Astrocyte of the cerebellum (primary cell): ENCODE measurements around the gene SYNE2.

Experiments used
- DNase-seq: peaks from one replicate; pipeline ENCODE4 v3.0.0-alpha.2; 2011; ENCODE audit warnings: low read depth
- H3K4me3 ChIP-seq: 2 replicates; pipeline ENCODE4 v1.5.1; 2011; ENCODE audit warnings: mild to moderate bottlenecking, low read depth, low read length, moderate library complexity
- in situ Hi-C: cut with HindIII; loops from 2 replicates; pipeline ENCODE4 v1.10.0; 2017; ENCODE audit warnings: low sequenced_read_pairs
- TF ChIP-seq, protein P1 (sequence below): IDR thresholded peaks from 2 replicates; pipeline ENCODE4 v1.5.1; 2012; ENCODE audit warnings: low read length, low read depth, moderate library complexity, mild to moderate bottlenecking; ENCODE audit errors: missing control alignments

Gene SYNE2

DNA sequence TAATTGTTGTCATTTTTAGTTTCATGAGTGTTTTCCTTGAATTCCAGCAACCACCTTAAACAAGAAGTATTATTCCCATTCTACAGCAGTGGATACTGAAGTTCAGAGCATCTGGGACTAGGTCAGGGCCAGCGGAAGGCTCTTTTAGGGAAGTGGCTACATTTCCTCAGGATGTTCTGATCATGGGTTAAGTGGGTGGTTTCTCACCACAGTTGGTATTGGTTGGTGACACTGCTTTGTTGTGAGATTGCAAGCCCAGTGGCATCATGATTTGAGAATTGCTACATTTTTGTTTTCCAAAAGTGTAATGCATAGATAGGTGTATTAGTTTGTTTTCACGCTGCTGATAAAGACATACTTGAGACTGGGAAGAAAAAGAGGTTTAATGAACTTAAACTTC, 47.1 kb downstream of the SYNE2 start:
- DNase-seq, result no peak
- in situ Hi-C loops, result no loop called here
- no peak overlapping the region for H3K4me3 ChIP-seq
- TF ChIP-seq, protein P1, sequence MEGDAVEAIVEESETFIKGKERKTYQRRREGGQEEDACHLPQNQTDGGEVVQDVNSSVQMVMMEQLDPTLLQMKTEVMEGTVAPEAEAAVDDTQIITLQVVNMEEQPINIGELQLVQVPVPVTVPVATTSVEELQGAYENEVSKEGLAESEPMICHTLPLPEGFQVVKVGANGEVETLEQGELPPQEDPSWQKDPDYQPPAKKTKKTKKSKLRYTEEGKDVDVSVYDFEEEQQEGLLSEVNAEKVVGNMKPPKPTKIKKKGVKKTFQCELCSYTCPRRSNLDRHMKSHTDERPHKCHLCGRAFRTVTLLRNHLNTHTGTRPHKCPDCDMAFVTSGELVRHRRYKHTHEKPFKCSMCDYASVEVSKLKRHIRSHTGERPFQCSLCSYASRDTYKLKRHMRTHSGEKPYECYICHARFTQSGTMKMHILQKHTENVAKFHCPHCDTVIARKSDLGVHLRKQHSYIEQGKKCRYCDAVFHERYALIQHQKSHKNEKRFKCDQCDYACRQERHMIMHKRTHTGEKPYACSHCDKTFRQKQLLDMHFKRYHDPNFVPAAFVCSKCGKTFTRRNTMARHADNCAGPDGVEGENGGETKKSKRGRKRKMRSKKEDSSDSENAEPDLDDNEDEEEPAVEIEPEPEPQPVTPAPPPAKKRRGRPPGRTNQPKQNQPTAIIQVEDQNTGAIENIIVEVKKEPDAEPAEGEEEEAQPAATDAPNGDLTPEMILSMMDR, result no peak

DNA sequence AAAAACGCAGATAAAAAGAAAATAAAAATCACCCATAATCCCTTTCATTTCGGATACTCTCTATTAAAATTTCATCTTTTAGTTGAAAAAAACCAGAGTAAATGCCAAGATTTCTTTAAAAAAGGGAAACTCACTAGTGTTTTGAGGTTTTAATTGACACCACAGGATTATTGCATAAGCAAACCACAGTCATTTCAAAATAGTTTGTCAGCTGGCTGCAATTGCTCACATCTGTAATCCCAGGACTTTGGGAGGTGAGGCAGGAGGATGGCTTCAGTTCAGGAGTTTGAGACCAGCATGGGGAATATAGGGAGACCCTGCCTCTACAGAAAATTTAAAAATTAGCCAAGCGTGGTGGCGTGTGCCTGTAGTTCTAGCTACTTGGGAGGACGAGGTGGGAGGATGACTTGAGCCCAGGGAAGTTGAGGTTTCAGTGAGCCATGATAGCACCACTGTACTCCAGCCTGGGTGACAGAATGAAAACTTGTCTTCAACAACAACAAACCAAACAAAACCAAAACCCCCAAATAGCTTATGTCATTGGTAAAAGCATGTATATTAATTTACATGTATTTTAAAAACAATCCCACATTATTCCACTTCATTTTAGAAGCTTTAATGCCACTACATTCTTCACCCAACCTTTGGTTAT, 48.8 kb downstream of the SYNE2 start:
- no peak overlapping the region for H3K4me3 ChIP-seq
- in situ Hi-C loops, result no loop called here
- TF ChIP-seq, protein P1, result no peak
- peak; percentile 78 for DNase-seq

DNA sequence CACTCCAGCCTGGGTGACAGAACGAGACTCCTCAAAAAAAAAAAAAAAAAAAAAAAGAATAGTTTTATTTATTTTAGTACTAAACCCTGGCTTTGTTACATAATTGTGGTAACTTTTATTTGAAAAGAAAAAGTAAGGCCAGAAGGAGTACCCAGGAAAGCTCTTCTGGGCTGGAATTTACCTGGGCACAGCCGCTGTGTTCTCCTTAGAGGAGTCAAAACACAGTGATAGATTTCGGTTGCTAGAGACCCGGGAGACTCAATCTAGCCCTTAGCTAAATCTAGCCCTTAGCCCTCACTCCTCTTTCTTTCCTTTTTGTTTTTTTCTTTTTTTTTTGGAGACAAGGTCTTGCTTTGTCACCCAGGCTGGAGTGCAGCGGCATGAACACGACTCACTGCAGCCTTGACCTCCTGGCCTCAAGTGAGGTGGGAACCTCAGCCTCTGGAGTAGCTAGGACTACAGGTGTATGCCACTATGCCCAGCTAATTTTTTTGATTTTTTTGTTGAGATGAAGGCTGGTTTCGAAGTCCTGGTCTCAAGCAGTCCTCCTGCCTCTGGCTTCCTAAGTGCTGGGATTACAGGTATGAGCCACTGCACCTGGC, 49.7 kb downstream of the SYNE2 start:
- TF ChIP-seq, protein P1, result no peak
- H3K4me3 ChIP-seq, result no peak overlapping the region
- no peak for DNase-seq
- in situ Hi-C loops, result no loop called here

DNA sequence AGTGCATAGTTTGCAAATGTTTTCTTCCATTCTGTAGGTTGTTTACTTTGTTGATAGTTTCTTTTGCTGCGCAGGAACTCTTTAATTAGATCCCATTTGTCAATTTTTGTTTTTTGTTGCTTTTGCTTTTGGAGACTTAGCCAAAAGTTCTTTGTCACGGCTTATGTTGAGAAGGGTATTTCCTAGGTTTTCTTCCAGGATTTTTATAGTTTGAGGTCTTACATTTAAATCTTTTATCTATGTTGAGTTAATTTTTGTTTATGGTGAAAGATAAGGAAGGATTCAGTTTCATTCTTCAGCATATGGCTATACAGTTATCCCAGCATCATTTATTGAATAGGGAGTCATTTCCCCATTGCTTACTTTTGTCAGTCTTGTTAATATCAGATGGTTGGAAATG, 51.9 kb downstream of the SYNE2 start:
- no peak for DNase-seq
- in situ Hi-C loops, result no loop called here
- H3K4me3 ChIP-seq, result no peak overlapping the region
- TF ChIP-seq, protein P1, result no peak

- no peak for DNase-seq
- in situ Hi-C loops, result no loop called here
- TF ChIP-seq, protein P1, result no peak
- H3K4me3 ChIP-seq, result no peak overlapping the region
These were observed 52.6 kb downstream of the SYNE2 start for GRCh38 chr14:63905370-63905769.

DNA sequence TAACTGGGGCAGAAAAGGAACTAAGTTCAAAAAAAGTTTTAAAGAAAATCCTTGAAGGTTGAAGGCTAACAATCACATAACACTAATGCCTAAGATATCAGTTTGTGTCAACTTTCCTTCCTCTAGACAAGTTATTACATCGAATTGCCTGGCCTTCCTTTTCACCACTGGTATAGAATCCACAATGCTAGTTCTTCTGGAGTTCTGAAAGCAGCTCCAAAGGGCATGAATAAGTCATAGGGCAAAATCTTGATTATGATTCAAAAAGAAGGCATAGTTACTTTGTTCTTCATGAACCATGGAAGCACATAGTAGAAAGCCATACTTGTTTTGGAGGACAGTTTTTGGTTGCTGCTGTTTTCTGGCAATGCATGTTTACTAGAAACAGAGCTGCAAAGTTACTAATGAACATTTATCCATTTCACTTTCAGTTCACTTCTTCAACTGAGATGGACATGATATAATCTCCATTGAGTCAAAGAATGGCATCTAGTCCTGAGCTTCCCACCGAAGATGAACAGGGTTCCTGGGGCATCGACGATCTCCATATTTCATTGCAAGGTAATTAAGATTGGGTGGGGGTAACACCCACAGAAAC, 56.0 kb downstream of the SYNE2 start:
- no peak for DNase-seq
- TF ChIP-seq, protein P1, result no peak
- H3K4me3 ChIP-seq, result no peak overlapping the region
- in situ Hi-C loops, result no loop called here
